Left renal cortex interstitium (tissue), 4 donors: ENCODE measurements around the gene PLVAP. TPM values are rescaled to one million over a fixed set of nuclear protein-coding genes. Genes with fewer than 3 reads are reported as not detected.
A peak's percentile ranks its signal among the peaks of the same experiment; 100 is the strongest.
"Not testable (repeated sequence)": the region's sequence is repeated elsewhere in the genome, so short reads cannot be mapped to it uniquely, and the experiment has no call there.

Experiments used
- DNase-seq, 4 donors: peaks; one replicate each; pipeline ENCODE4 v3.0.0-alpha.2; 2013; ENCODE audit warnings: low read depth in 4 of 4, low spot score in 2 of 4, missing footprints in 1 of 4
- polyA plus RNA-seq, 4 donors: library from polyadenylated mRNA; unstranded; fragments of 120-200 nt; gene quantifications; one replicate each; pipeline ENCODE4 v1.2.1, GENCODE V29; 2013; ENCODE audit not compliant: insufficient read length in 4 of 4

The PLVAP gene
- polyA plus RNA-seq, 4 donors, result 162 to 238 (median 195) TPM

GRCh38 chr19:17402982-17403855 is 26.1 kb upstream of the PLVAP start:
- DNase-seq, result no peak

GRCh38 chr19:17401628-17402027 is 24.5 kb upstream of the PLVAP start:
- no peak for DNase-seq

DNA sequence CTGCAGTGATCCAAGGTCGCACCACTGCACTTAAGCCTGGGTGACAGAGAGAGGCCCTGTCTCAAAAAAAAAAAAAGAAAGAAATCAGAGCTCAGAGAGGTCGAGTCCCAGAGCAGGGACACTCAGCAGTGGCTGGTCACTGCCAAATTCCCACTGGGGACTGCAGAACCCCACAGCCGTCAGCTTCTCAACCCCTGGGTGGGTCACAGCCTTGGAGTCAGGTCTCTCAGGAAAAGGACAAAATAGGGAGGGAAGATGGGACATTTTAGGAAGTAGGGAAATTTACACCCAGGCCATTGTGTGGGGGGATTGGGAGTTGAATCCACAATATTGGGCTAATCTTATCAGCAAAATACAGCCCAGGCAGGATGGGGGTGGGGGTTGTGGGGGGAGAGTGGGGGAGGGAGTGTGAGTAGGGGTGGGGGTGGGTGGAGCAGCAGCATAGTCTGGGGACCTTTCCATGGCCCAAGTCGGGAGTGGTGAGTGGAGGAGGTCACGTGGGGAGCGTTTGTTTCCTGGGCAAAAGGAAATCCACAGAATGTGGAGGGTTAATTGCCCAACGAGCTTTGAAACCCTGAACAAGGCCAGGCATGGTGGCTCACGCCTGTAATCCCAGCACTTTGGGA is 21.9 kb upstream of the PLVAP start:
- DNase-seq, result no peak

GRCh38 chr19:17394891-17395415 is 17.8 kb upstream of the PLVAP start:
- DNase-seq, result no peak

GRCh38 chr19:17393914-17394313 is 16.8 kb upstream of the PLVAP start, which contains the start of gene CCDC194:
Gene CCDC194 (minus strand): TSS chr19:17394196. CDS start chr19:17394158, 38 bp downstream.
- no peak for DNase-seq

DNA sequence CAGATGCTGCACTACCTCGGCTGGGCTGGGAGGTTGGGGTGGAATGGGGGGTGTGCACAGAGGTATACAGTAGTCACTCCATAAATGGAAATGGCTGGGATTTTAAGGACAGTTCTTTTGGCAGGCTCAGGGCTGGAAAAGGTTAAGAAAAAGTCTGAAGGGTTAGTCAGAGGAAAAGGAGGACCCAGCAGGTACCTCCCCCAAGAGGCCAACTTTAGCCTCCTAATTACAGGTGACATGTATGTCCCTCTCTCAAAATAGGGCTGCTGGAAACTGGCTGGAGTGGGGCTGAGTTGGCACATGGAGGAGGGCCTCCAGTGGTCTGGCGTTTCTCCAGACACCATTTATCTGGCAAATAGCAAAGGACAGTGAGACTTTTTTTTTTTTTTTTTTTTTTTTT is 15.9 kb upstream of the PLVAP start:
- no peak for DNase-seq

DNA sequence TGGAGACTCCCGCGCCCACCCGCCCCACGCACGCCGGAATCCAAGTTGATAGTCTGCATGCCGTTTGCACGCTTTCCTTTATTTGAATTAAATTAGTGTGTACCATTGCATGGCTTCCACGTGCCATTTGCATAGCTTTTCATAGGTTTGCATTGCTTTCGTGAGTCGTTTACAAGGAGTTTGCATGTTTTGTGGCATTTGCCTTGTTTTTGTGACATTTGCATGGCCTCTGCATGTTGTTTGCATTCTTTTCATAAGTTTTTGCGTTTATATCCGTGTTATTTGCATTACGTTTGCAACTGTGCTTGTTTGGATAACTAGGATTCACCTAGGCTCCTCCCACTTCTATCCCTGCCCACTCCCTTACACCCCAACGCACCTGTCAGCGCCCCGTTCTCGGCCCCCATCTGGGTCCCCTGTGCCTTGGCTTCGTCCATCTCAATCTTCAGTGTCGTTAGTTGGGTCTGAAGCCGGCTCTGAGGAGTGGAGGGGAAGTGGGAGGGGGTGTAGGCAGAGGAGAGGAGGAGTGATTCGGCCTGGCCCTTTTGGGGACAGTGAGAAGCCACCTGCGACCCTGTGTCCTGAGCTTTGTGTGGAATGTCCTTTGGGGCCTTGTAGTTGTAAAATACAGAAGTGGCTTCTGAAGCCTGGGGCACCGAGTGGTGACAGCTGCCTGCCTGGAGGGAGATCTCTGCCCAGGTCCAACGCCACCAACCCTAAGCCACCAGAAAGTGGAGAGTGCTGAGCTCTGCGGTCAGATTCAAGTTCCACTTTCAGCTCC is 14.4 kb upstream of the PLVAP start:
- no peak for DNase-seq

DNA sequence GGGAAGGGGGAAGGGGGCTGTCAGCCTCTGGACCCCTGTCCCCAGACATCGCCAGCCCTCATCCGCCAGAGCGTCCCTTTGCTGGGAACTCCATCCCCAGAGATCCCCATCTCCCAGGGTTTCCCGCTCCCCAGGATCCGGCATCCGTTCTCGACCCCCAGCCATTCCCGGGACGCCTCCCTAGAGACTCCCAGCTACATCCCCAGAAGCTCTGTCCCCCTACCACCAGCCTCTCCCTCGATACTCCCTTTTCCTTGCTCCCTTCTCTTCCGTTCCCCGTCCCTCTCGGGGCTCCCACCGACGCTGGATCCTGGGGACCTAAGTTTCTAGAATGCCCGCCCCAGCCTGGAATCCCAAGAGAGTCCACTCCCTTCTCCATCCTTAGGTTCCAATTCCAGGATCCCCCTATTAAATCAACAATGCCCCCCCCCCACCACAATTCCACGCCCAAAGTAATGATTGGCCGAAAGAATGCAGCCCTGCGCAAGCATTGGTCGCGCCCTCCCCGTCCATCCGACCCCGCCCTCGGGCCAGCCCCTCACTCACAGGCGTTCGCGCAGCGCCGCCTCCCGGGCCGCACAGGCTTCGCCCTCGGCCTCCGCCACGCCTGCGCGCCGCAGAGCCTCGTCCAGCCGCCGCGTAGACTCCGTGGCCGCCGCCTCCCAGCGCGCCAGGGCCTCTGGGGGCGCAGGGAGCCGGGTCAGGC is 13.7 kb upstream of the PLVAP start:
- peak in 3 of 4 donors; percentile 82 to 92 (median 91) for DNase-seq

GRCh38 chr19:17389957-17390664 is 13.0 kb upstream of the PLVAP start:
- no peak for DNase-seq

- DNase-seq, result no peak
Observed at GRCh38 chr19:17389288-17389687, 12.1 kb upstream of the PLVAP start.

- no peak for DNase-seq
Observed at GRCh38 chr19:17385878-17386611, 8.9 kb upstream of the PLVAP start.

GRCh38 chr19:17380426-17381138 is 3.4 kb upstream of the PLVAP start:
- DNase-seq, result no peak

GRCh38 chr19:17379221-17379631 is 2.1 kb upstream of the PLVAP start:
- DNase-seq, result no peak

DNA sequence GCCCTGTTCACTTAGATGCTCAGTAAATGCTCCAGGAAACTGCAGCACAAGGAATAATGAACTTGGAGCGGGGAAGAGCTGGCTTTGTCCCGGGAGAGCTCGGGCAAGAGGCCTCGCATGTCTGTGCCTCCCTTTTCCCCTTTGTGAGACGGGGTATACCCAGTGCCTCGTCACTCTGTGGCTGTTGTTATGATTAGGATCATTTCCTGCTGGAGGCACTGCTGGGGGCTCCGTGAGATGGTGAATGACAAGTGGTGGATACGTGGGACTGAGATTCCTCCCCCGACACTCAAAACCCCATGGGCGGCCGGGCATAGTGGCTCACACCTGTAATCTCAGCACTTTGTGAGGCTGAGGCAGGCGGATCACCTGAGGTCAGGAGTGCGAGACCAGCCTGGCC is 1.1 kb upstream of the PLVAP start:
- no peak for DNase-seq

DNA sequence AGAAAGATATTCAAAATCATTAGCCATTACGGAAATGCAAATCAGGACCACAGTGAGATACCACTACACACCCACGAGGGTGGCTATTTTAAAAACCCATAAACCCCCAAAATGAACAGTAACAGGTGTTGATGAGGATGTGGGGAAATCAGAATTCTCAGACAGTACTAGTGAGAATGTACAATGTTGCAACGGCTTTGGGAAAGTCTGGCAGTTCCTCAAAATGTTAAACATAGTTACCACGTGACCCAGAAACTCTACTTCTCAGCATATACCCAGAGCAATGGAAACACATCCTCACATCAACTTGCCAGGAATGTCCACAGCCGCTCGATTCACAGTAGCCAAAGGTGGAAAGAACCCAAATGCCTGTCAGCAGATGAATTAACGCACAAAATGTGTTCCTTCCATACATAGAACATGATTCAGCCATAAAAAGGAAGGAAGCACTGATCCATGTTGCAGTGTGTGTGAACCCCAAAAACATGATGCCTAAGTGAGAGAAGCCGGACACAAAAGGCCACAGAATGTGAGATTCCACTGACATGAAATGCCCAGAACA is 7.0 kb downstream of the PLVAP start:
- DNase-seq, result no peak

GRCh38 chr19:17365361-17365760 is 11.8 kb downstream of the PLVAP start:
- DNase-seq, result no peak

DNA sequence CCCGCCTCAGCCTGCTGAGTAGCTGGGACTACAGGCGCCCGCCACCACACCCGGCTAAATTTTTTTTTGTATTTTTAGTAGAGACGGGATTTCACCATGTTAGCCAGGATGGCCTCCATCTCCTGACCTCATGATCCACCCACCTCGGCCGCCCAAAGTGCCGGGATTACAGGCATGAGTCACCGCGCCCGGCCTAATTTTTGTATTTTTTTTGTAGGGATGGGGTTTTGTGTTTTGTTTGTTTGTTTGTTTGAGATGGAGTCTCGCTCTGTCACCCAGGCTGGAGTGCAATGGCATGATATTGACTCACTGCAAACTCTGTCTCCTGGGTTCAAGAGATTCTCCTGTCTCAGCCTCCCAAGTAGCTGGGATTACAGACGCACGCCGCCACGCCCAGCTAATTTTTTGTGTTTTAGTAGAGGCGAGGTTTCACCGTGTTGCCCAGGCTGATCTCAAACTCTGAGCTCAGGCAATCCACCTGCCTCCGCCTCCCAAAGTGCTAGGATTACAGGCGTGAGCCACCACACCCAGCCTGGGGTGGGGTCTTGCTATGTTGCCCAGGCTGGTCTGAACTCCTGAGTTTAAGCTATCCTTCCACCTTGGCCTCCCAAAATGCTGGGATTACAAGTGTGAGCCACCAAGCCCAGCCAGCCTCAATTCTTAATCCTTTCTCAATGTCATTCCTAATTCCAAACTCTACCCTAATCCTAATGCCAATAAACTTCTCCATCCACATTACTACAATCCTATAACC is 13.1 kb downstream of the PLVAP start:
- DNase-seq, result not testable (repeated sequence)
